Keratinocyte (primary cell): ENCODE results near the gene ELOVL5. TPM values are rescaled to one million over a fixed set of nuclear protein-coding genes. Genes with fewer than 3 reads are reported as not detected.

Experiments
- DNase-seq: peaks from one replicate; pipeline ENCODE4 v3.0.0-alpha.2; 2011; ENCODE audit warnings: low read depth, missing footprints, low spot score
- FAIRE-seq: peaks from 2 replicates; lab custom pipeline; 2011; peaks lifted over from hg19 to GRCh38; lab: Jason Lieb, UNC
- H2AFZ ChIP-seq: 2 replicates; pipeline ENCODE4 v1.6.0; 2012; ENCODE audit warnings: low read length, control low read depth, inconsistent platforms; ENCODE audit not compliant: control insufficient read depth
- H3K27ac ChIP-seq: 2 replicates; pipeline ENCODE4 v1.5.1; 2011; ENCODE audit warnings: low read length; ENCODE audit not compliant: control insufficient read depth, insufficient read depth
- H3K27me3 ChIP-seq: 3 replicates; pipeline ENCODE4 v1.6.0; 2011; ENCODE audit warnings: low read length; ENCODE audit not compliant: control insufficient read depth, insufficient read depth; ENCODE audit errors: extremely low read depth
- H3K36me3 ChIP-seq, 2 experiments: 2 replicates in 1 of 2; 3 replicates in 1 of 2; pipeline ENCODE4 v1.5.1; 2011; ENCODE audit warnings: low read length in 2 of 2, mild to moderate bottlenecking in 1 of 2; ENCODE audit not compliant: control insufficient read depth in 2 of 2, insufficient read depth in 2 of 2; ENCODE audit errors: extremely low read depth in 1 of 2
- H3K4me1 ChIP-seq: 3 replicates; pipeline ENCODE4 v1.5.1; 2011; ENCODE audit warnings: low read length; ENCODE audit not compliant: control insufficient read depth, insufficient read depth; ENCODE audit errors: extremely low read depth
- H3K4me2 ChIP-seq: 3 replicates; pipeline ENCODE4 v1.6.0; 2011; ENCODE audit warnings: low read depth, low read length; ENCODE audit not compliant: control insufficient read depth, insufficient read depth; ENCODE audit errors: extremely low read depth
- H3K4me3 ChIP-seq, 3 experiments: fragments of 200-600 bp in 1 of 3; sonication (generic) in 1 of 3; 2 replicates in 2 of 3; 3 replicates in 1 of 3; pipeline ENCODE4 v1.5.1; 2011 to 2016; ENCODE audit warnings: low read length in 3 of 3, mild to moderate bottlenecking in 3 of 3, control low read depth in 2 of 3, inconsistent platforms in 1 of 3, low read depth in 1 of 3, mixed read lengths in 1 of 3, mixed run types in 1 of 3, moderate library complexity in 1 of 3; ENCODE audit not compliant: control insufficient read depth in 2 of 3, insufficient read depth in 2 of 3; ENCODE audit errors: extremely low read depth in 1 of 3
- H3K79me2 ChIP-seq: 2 replicates; pipeline ENCODE4 v1.6.0; 2012; ENCODE audit warnings: low read length; ENCODE audit not compliant: control insufficient read depth, insufficient read depth
- H3K9ac ChIP-seq: 3 replicates; pipeline ENCODE4 v1.6.0; 2011; ENCODE audit warnings: low read length; ENCODE audit not compliant: control insufficient read depth, insufficient read depth; ENCODE audit errors: extremely low read depth
- H3K9me1 ChIP-seq: 3 replicates; pipeline ENCODE4 v1.6.0; 2011; ENCODE audit warnings: low read length; ENCODE audit not compliant: control insufficient read depth, insufficient read depth; ENCODE audit errors: extremely low read depth
- H3K9me3 ChIP-seq: 2 replicates; pipeline ENCODE4 v1.5.1; 2012; ENCODE audit warnings: low read depth, low read length; ENCODE audit not compliant: control insufficient read depth
- H4K20me1 ChIP-seq: 3 replicates; pipeline ENCODE4 v1.6.0; 2011; ENCODE audit warnings: low read length; ENCODE audit not compliant: control insufficient read depth, insufficient read depth; ENCODE audit errors: extremely low read depth
- EZH2 ChIP-seq: IDR thresholded peaks from one replicate; pipeline ENCODE4 v1.6.1; 2012; ENCODE audit warnings: inconsistent platforms, mild to moderate bottlenecking, low read length, moderate library complexity
- dilution Hi-C: fragments of 300-500 bp; cut with MboI; formaldehyde crosslinking; loops from one replicate; pipeline ENCODE4 v1.7.0; 2020; ENCODE audit warnings: low sequenced_read_pairs; ENCODE audit not compliant: extremely low pct_ligation_motif_present
- polyA plus RNA-seq, 5 experiments: library from polyadenylated mRNA; depleted of rRNA in 3 of 5; stranded (reverse) in 3 of 5; stranded (forward) in 1 of 5; unstranded in 1 of 5; fragments of >200 nt; gene quantifications; 1 replicate in 1 of 5; 2 replicates in 3 of 5; 3 replicates in 1 of 5; pipeline versions ENCODE4 v1.2.1 to v1.2.3, GENCODE V29; 2011 to 2012; ENCODE audit warnings: missing spikeins in 2 of 5, low read depth in 1 of 5, low replicate concordance in 1 of 5
- TF ChIP-seq, protein P1 (sequence below), 3 experiments: IDR thresholded peaks in 1 of 3; conservative IDR thresholded peaks in 1 of 3; optimal IDR thresholded peaks in 1 of 3; 2 replicates in 2 of 3; 3 replicates in 1 of 3; pipeline versions ENCODE3 to v1.5.1; 2011; ENCODE audit warnings: low read length in 3 of 3, mild to moderate bottlenecking in 3 of 3, moderate library complexity in 2 of 3, control low read depth in 1 of 3, inconsistent platforms in 1 of 3; ENCODE audit not compliant: insufficient read depth in 2 of 3; ENCODE audit errors: extremely low read depth in 1 of 3

Gene ELOVL5
- polyA plus RNA-seq, 1 donor (not counting 4 experiments of a cell fraction or from before 2014, with no cell fraction given), result 66.7 TPM

DNA sequence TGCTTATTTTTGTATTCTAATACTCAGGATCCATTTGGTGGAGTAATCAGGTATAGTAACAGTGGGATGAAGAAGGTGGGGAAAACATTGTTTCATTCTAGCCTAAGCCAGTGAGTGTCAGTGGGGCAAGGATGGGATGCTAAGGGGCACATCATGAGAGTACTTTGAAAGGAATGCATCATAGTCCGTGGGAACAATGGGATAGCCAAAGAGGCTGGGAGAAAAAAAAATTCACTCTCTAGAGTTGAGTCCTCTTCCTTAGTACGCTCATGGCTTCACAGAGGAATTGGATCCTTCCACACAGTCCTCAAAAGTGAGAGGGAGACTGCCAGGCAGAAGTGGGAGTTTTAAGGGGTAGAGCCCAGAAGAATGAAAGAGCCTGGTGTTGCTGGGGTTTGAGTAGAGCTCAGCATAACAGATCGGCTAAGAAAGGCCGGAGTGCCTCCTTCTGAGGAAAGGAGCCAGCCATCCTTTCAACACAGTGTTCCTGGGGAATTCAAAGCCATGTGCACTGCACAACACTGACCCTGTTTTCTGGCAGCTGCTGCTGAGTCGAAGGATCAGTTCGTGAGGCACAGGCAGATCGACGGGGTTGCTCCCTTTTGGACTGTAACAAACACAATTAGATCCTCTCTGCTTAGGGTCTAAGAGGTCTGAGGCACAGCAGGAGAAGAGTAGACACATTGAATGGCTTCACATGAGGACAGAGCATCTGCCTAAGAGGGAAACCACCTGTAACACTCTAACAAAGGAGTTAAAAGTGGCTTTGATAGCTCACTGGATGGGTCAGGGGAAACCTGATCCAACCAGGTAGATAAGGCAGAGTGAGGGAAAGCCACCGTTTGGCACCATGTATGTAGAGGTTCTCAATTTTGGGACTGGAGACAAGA, 61.2 kb downstream of the ELOVL5 start:
- Histone ChIP-seq H3K27ac (no peak overlapping the region), H3K79me2 (no peaks in the 10 kb centered on the region), H3K9ac (no peak overlapping the region), H3K4me3 (no peak overlapping the region), H3K9me1 (no peaks in the 10 kb centered on the region), H4K20me1 (no peaks in the 10 kb centered on the region), H3K36me3 (peaks cover 5 to 13% of the 10 kb centered on the region in 2 experiments), H3K9me3 (no peaks in the 10 kb centered on the region), H3K27me3 (no peaks in the 10 kb centered on the region), H2AFZ (no peak overlapping the region), H3K4me1 (peaks cover 6% of the 10 kb centered on the region), H3K4me2 (no peak overlapping the region)
- TF ChIP-seq, protein P1, sequence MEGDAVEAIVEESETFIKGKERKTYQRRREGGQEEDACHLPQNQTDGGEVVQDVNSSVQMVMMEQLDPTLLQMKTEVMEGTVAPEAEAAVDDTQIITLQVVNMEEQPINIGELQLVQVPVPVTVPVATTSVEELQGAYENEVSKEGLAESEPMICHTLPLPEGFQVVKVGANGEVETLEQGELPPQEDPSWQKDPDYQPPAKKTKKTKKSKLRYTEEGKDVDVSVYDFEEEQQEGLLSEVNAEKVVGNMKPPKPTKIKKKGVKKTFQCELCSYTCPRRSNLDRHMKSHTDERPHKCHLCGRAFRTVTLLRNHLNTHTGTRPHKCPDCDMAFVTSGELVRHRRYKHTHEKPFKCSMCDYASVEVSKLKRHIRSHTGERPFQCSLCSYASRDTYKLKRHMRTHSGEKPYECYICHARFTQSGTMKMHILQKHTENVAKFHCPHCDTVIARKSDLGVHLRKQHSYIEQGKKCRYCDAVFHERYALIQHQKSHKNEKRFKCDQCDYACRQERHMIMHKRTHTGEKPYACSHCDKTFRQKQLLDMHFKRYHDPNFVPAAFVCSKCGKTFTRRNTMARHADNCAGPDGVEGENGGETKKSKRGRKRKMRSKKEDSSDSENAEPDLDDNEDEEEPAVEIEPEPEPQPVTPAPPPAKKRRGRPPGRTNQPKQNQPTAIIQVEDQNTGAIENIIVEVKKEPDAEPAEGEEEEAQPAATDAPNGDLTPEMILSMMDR (optimal IDR thresholded peaks at IDR 0.05 in 1 of 3, IDR thresholded peaks at IDR 0.05 in 1 of 3, conservative IDR thresholded peaks at IDR 0.05 in 1 of 3; ENCODE audit: extremely low read depth in 1 of 3, insufficient read depth in 2 of 3, low read length in 3 of 3), result no peak
- no peak for TF ChIP-seq EZH2
- no peak for FAIRE-seq
- DNase-seq, result no peak
- dilution Hi-C loops, result no loop called here

GRCh38 chr6:53284901-53285300, 63.8 kb downstream of the ELOVL5 start:
- FAIRE-seq (no peak), DNase-seq (no peak)
- peaks cover 5 to 12% of the 10 kb centered on the region in 2 experiments for H3K36me3 ChIP-seq
- no peaks in the 10 kb centered on the region for H3K9me1 ChIP-seq
- no peak overlapping the region for H3K9ac ChIP-seq
- H4K20me1 ChIP-seq, result no peaks in the 10 kb centered on the region
- no peaks in the 10 kb centered on the region for H3K79me2 ChIP-seq
- no peak overlapping the region for H3K27ac ChIP-seq
- no peaks in the 10 kb centered on the region for H3K9me3 ChIP-seq
- no peaks in the 10 kb centered on the region for H3K27me3 ChIP-seq
- no peak overlapping the region for H3K4me3 ChIP-seq
- dilution Hi-C loops, result no loop called here
- H3K4me2 ChIP-seq, result no peak overlapping the region
- TF ChIP-seq EZH2, result no peak
- TF ChIP-seq, protein P1 (optimal IDR thresholded peaks at IDR 0.05 in 1 of 3, IDR thresholded peaks at IDR 0.05 in 1 of 3, conservative IDR thresholded peaks at IDR 0.05 in 1 of 3; ENCODE audit: extremely low read depth in 1 of 3, insufficient read depth in 2 of 3, low read length in 3 of 3), result no peak
- H3K4me1 ChIP-seq, result no peaks in the 10 kb centered on the region
- no peak overlapping the region for H2AFZ ChIP-seq
